ENCODE data around the gene NOC3L.
"Not testable (repeated sequence)": the region's sequence is repeated elsewhere in the genome, so short reads cannot be mapped to it uniquely, and the experiment has no call there.

NOC3L gene

GRCh38 chr10:94357193-94357592, 5.5 kb downstream of the NOC3L start:
- Histone ChIP-seq H3K4me1 (ENCODE audit: insufficient read depth, low read length) (peaks cover 9% of the 10 kb centered on the region; the same call in 1 of the 2 replicates), H3K27me3 (ENCODE audit: insufficient read depth, low read length) (no peaks in the 10 kb centered on the region), H3K36me3 (ENCODE audit: insufficient read depth, low read depth, low read length) (peaks cover 83% of the 10 kb centered on the region), H3K9ac (ENCODE audit: low read depth, low read length) (no peak overlapping the region), H3K9me3 (ENCODE audit: insufficient read depth, low read depth, low read length) (no peaks in the 10 kb centered on the region), H3K27ac (ENCODE audit: low read length) (no peak overlapping the region), H3K4me3 (ENCODE audit: low read length) (no peak overlapping the region)

DNA sequence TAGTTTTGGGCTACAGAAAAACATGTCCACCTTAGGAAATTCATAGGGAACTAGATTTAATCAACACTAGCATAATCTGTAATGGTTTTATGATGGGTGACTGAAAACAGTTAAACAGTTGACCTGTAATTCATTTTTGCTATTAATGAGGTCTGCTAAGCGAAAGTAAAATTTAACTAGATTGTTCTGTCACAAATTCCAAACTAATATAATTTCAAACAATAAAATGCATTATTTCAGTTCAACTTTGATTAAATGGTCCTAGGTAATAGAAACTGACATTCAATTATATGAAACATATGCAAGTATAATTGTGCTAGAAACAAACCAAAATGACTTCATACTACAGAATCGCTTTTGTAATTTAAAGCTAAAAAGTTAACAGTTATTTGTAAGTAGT, 6.9 kb downstream of the NOC3L start:
- no peak overlapping the region for H3K27ac ChIP-seq (ENCODE audit: low read length)
- no peak overlapping the region for H3K9ac ChIP-seq (ENCODE audit: low read depth, low read length)
- no peak overlapping the region for H3K4me3 ChIP-seq (ENCODE audit: low read length)
- no peaks in the 10 kb centered on the region for H3K4me1 ChIP-seq (ENCODE audit: insufficient read depth, low read length)
- no peaks in the 10 kb centered on the region for H3K9me3 ChIP-seq (ENCODE audit: insufficient read depth, low read depth, low read length)
- H3K36me3 ChIP-seq (ENCODE audit: insufficient read depth, low read depth, low read length), result peaks cover 90% of the 10 kb centered on the region
- H3K27me3 ChIP-seq (ENCODE audit: insufficient read depth, low read length), result no peaks in the 10 kb centered on the region

GRCh38 chr10:94353336-94353735, 9.4 kb downstream of the NOC3L start:
- Histone ChIP-seq H3K27ac (ENCODE audit: low read length) (no peak overlapping the region), H3K4me1 (ENCODE audit: insufficient read depth, low read length) (no peaks in the 10 kb centered on the region), H3K27me3 (ENCODE audit: insufficient read depth, low read length) (no peaks in the 10 kb centered on the region), H3K9me3 (ENCODE audit: insufficient read depth, low read depth, low read length) (no peaks in the 10 kb centered on the region), H3K9ac (ENCODE audit: low read depth, low read length) (no peak overlapping the region), H3K36me3 (ENCODE audit: insufficient read depth, low read depth, low read length) (peaks cover 96% of the 10 kb centered on the region), H3K4me3 (ENCODE audit: low read length) (no peak overlapping the region)

- H3K4me1 ChIP-seq (ENCODE audit: insufficient read depth, low read length), result no peaks in the 10 kb centered on the region
- no peak overlapping the region for H3K4me3 ChIP-seq (ENCODE audit: low read length)
- H3K27ac ChIP-seq (ENCODE audit: low read length), result no peak overlapping the region
- H3K36me3 ChIP-seq (ENCODE audit: insufficient read depth, low read depth, low read length), result peaks cover 95% of the 10 kb centered on the region
- no peaks in the 10 kb centered on the region for H3K27me3 ChIP-seq (ENCODE audit: insufficient read depth, low read length)
- H3K9me3 ChIP-seq (ENCODE audit: insufficient read depth, low read depth, low read length), result no peaks in the 10 kb centered on the region
- H3K9ac ChIP-seq (ENCODE audit: low read depth, low read length), result no peak overlapping the region
Measured at GRCh38 chr10:94351089-94351488, 11.7 kb downstream of the NOC3L start.

- not testable (repeated sequence) for H3K27ac ChIP-seq (ENCODE audit: low read length); H3K9ac ChIP-seq (ENCODE audit: low read depth, low read length); H3K9me3 ChIP-seq (ENCODE audit: insufficient read depth, low read depth, low read length); H3K4me3 ChIP-seq (ENCODE audit: low read length); H3K27me3 ChIP-seq (ENCODE audit: insufficient read depth, low read length); H3K4me1 ChIP-seq (ENCODE audit: insufficient read depth, low read length)
- H3K36me3 ChIP-seq (ENCODE audit: insufficient read depth, low read depth, low read length), result peaks cover 96% of the 10 kb centered on the region
Measured at GRCh38 chr10:94350500-94350899, 12.2 kb downstream of the NOC3L start.

GRCh38 chr10:94349327-94349726, 13.4 kb downstream of the NOC3L start:
- no peaks in the 10 kb centered on the region for H3K27me3 ChIP-seq (ENCODE audit: insufficient read depth, low read length)
- peaks cover 96% of the 10 kb centered on the region for H3K36me3 ChIP-seq (ENCODE audit: insufficient read depth, low read depth, low read length)
- no peaks in the 10 kb centered on the region for H3K4me1 ChIP-seq (ENCODE audit: insufficient read depth, low read length)
- H3K27ac ChIP-seq (ENCODE audit: low read length), result no peak overlapping the region
- no peaks in the 10 kb centered on the region for H3K9me3 ChIP-seq (ENCODE audit: insufficient read depth, low read depth, low read length)
- no peak overlapping the region for H3K9ac ChIP-seq (ENCODE audit: low read depth, low read length)
- no peak overlapping the region for H3K4me3 ChIP-seq (ENCODE audit: low read length)

GRCh38 chr10:94344522-94345122, 18.1 kb downstream of the NOC3L start:
- Histone ChIP-seq H3K27me3 (ENCODE audit: insufficient read depth, low read length) (no peaks in the 10 kb centered on the region), H3K9ac (ENCODE audit: low read depth, low read length) (no peak overlapping the region), H3K9me3 (ENCODE audit: insufficient read depth, low read depth, low read length) (no peaks in the 10 kb centered on the region), H3K36me3 (ENCODE audit: insufficient read depth, low read depth, low read length) (peaks cover 93% of the 10 kb centered on the region), H3K27ac (ENCODE audit: low read length) (no peak overlapping the region), H3K4me3 (ENCODE audit: low read length) (no peak overlapping the region), H3K4me1 (ENCODE audit: insufficient read depth, low read length) (no peaks in the 10 kb centered on the region)

- Histone ChIP-seq H3K4me3 (ENCODE audit: low read length) (no peak overlapping the region), H3K27ac (ENCODE audit: low read length) (no peak overlapping the region), H3K36me3 (ENCODE audit: insufficient read depth, low read depth, low read length) (peaks cover 94% of the 10 kb centered on the region), H3K4me1 (ENCODE audit: insufficient read depth, low read length) (no peaks in the 10 kb centered on the region), H3K27me3 (ENCODE audit: insufficient read depth, low read length) (no peaks in the 10 kb centered on the region), H3K9ac (ENCODE audit: low read depth, low read length) (no peak overlapping the region), H3K9me3 (ENCODE audit: insufficient read depth, low read depth, low read length) (no peaks in the 10 kb centered on the region)
Measured at GRCh38 chr10:94343151-94343550, 19.6 kb downstream of the NOC3L start.

- Histone ChIP-seq H3K4me1 (ENCODE audit: insufficient read depth, low read length) (no peaks in the 10 kb centered on the region), H3K9me3 (ENCODE audit: insufficient read depth, low read depth, low read length) (no peaks in the 10 kb centered on the region), H3K9ac (ENCODE audit: low read depth, low read length) (no peak overlapping the region), H3K27ac (ENCODE audit: low read length) (no peak overlapping the region), H3K27me3 (ENCODE audit: insufficient read depth, low read length) (no peaks in the 10 kb centered on the region), H3K36me3 (ENCODE audit: insufficient read depth, low read depth, low read length) (peaks cover 100% of the 10 kb centered on the region), H3K4me3 (ENCODE audit: low read length) (no peak overlapping the region)
Measured at GRCh38 chr10:94334857-94335256, 27.9 kb downstream of the NOC3L start.

DNA sequence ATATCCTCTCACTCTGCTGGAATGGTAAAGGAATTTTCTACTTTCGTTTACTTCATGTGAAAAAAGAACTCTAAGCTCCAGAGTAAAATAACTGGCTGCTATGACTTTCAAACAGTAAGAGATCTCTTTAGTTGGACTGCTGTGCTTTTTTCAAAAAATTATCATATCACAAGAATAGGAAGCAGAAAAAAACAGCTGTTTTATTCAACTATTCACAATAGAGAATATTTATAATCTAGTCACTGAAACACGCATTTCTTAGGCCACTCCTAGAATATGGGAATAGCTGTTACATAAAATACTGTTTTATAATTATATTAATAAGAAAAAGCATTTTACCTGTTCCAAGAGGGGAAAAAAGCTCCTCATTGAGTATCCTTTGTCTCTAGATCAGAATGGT, 29.7 kb downstream of the NOC3L start:
- peaks cover 90% of the 10 kb centered on the region for H3K36me3 ChIP-seq (ENCODE audit: insufficient read depth, low read depth, low read length)

GRCh38 chr10:94328613-94329012, 34.1 kb downstream of the NOC3L start:
- H3K36me3 ChIP-seq (ENCODE audit: insufficient read depth, low read depth, low read length), result peaks cover 84% of the 10 kb centered on the region
- no peak overlapping the region for H3K27ac ChIP-seq (ENCODE audit: low read length)
- no peaks in the 10 kb centered on the region for H3K27me3 ChIP-seq (ENCODE audit: insufficient read depth, low read length)
- no peak overlapping the region for H3K4me3 ChIP-seq (ENCODE audit: low read length)
- H3K9ac ChIP-seq (ENCODE audit: low read depth, low read length), result no peak overlapping the region
- no peaks in the 10 kb centered on the region for H3K9me3 ChIP-seq (ENCODE audit: insufficient read depth, low read depth, low read length)
- H3K4me1 ChIP-seq (ENCODE audit: insufficient read depth, low read length), result no peaks in the 10 kb centered on the region

More for the DNA sequence above, 29.7 kb downstream of the NOC3L start:
- Histone ChIP-seq H3K9ac (ENCODE audit: low read depth, low read length) (no peak overlapping the region), H3K4me3 (ENCODE audit: low read length) (no peak overlapping the region), H3K4me1 (ENCODE audit: insufficient read depth, low read length) (no peaks in the 10 kb centered on the region), H3K9me3 (ENCODE audit: insufficient read depth, low read depth, low read length) (no peaks in the 10 kb centered on the region), H3K27me3 (ENCODE audit: insufficient read depth, low read length) (no peaks in the 10 kb centered on the region), H3K27ac (ENCODE audit: low read length) (no peak overlapping the region)

- Histone ChIP-seq H3K4me1 (ENCODE audit: insufficient read depth, low read length) (no peaks in the 10 kb centered on the region), H3K36me3 (ENCODE audit: insufficient read depth, low read depth, low read length) (peaks cover 84% of the 10 kb centered on the region)
Measured at GRCh38 chr10:94327649-94328048, 35.1 kb downstream of the NOC3L start.

More at GRCh38 chr10:94327649-94328048, 35.1 kb downstream of the NOC3L start:
- Histone ChIP-seq H3K27ac (ENCODE audit: low read length) (no peak overlapping the region), H3K27me3 (ENCODE audit: insufficient read depth, low read length) (no peaks in the 10 kb centered on the region), H3K9me3 (ENCODE audit: insufficient read depth, low read depth, low read length) (no peaks in the 10 kb centered on the region), H3K9ac (ENCODE audit: low read depth, low read length) (no peak overlapping the region), H3K4me3 (ENCODE audit: low read length) (no peak overlapping the region)
